RWPE1 (cell line): ENCODE results near the gene PAAF1.

Source experiments
- CTCF ChIA-PET: fragments of 350-600 bp; sonication (Branson Sonifier 250); formaldehyde crosslinking; extraction: SDS; loops from one replicate; lab custom pipeline; 2021; lab: Yijun Ruan, JAX
- POLR2A ChIA-PET: fragments of 400-600 bp; formaldehyde crosslinking; extraction: SDS; loops from one replicate; lab custom pipeline; 2020; ENCODE audit warnings: antibody characterized with exemption; ENCODE audit not compliant: low non-redundant PET; lab: Yijun Ruan, JAX
- DNase-seq: peaks from one replicate; pipeline ENCODE4 v3.0.0; 2012; ENCODE audit warnings: low spot score
- H3K27ac ChIP-seq: fragments of 450-650 bp; 2 replicates; pipeline ENCODE4 v1.5.1; 2017
- CTCF ChIP-seq: fragments of 450-650 bp; conservative IDR thresholded peaks from 2 replicates; pipeline ENCODE4 v1.5.1; 2017; ENCODE audit warnings: low read depth, mild to moderate bottlenecking

Gene PAAF1

GRCh38 chr11:73944901-73945300 lies 68.1 kb downstream of the PAAF1 start:
- no peak for DNase-seq
- TF ChIP-seq CTCF: no peak
- ChIA-PET CTCF (no interaction called here), POLR2A (no interaction called here)
- no peak overlapping the region for H3K27ac ChIP-seq

GRCh38 chr11:73945396-73945795 lies 68.6 kb downstream of the PAAF1 start:
- no peak for TF ChIP-seq CTCF
- no peak for DNase-seq
- CTCF ChIA-PET: no interaction called here
- no peak overlapping the region for H3K27ac ChIP-seq
- POLR2A ChIA-PET: no interaction called here

DNA sequence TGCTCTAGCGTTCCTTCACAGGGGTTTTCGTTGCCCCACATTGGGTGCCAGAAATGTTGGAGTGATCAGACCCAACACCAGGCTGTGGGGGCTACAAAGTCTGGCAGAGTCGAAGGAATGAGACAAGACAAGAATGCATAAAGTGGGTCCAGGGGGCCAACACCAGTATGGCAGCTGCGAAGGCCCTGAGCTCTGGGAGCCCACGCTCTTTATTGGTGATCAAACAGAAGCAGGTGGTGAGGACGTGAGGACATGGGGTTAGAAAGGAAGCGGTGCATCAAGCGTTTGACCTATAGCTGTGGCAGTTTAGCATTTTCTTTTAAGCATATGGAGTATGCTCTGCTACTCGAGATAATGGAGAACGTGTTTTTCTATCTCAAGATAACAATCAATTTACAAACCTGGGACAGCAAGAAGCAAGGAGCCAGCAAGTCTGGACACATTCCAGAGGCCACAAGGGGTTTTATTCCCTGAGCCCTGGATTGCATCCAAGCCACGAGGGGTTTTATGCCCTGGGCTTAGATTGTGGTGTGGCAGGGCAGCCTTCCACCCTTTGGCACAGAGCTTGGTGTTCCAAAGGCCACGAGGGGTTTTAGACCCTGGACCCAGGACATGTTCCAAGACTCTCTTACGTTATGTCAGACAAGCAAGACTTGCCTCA lies 70.1 kb downstream of the PAAF1 start:
- no peak overlapping the region for H3K27ac ChIP-seq
- no peak for DNase-seq
- ChIA-PET CTCF (interaction anchor here (1.0 kb wide), 1 partner anchor 18 kb away, joined by 3 read pairs; no protein-coding TSS in a partner anchor), POLR2A (no interaction called here)
- TF ChIP-seq CTCF: no peak

GRCh38 chr11:73949246-73949645 lies 72.4 kb downstream of the PAAF1 start:
- H3K27ac ChIP-seq: no peak overlapping the region
- DNase-seq: no peak
- TF ChIP-seq CTCF: no peak
- CTCF ChIA-PET: no interaction called here
- POLR2A ChIA-PET: no interaction called here

GRCh38 chr11:73949912-73950311 lies 73.1 kb downstream of the PAAF1 start:
- TF ChIP-seq CTCF: no peak
- POLR2A ChIA-PET: no interaction called here
- H3K27ac ChIP-seq: no peak overlapping the region
- CTCF ChIA-PET: no interaction called here
- DNase-seq: no peak

- ChIA-PET CTCF (interaction anchor here (0.6 kb wide), 1 partner anchor 22 kb away, joined by 11 read pairs; no protein-coding TSS in a partner anchor), POLR2A (no interaction called here)
- peak; percentile 71 for DNase-seq
- TF ChIP-seq CTCF: no peak
- H3K27ac ChIP-seq: no peak within 1 kb of the TSS
Observed at GRCh38 chr11:73950869-73951710, 74.3 kb downstream of the PAAF1 start, which contains the start of gene DNAJB13. Gene DNAJB13, plus strand, starts transcription at chr11:73951026. Its CDS starts 44 bp downstream, at chr11:73951070.
